ENCODE data around the gene PHF20. TPM values are rescaled to one million over a fixed set of nuclear protein-coding genes. Genes with fewer than 3 reads are reported as not detected.

PHF20 gene
- total RNA-seq, 4 donors from 2014 or later: 28.0 to 51.7 (median 35.2) TPM

Small RNA genes lying within 50 kb of the gene (small RNA-seq; reads per million reads assigned to genes)
- gene COX7BP2 (not detected), gene HIGD1AP16 (not detected), gene RF00019 (not detected), gene RF00026 (not detected), gene RNU4-40P (not detected), gene RNU6-937P (not detected)

Other genes with a start within 250 kb of the PHF20 start
- gene C20orf173, start 242.4 kb upstream of the PHF20 start, total RNA-seq: not detected
- gene ERGIC3, start 229.9 kb upstream of the PHF20 start, total RNA-seq: 100 to 1,000 TPM; 194 to 419 (median 250) TPM
- 1 to 10 TPM; 2.3 to 6.6 (median 5.5) TPM for gene SPAG4, start 156.2 kb upstream of the PHF20 start, total RNA-seq
- 100 to 1,000 TPM in 3 of 4 donors, 10 to 100 TPM in 1; 80.6 to 166 (median 131) TPM for gene CPNE1, start 107.1 kb upstream of the PHF20 start, total RNA-seq
- gene RBM12, start 107.1 kb upstream of the PHF20 start, total RNA-seq: 10 to 100 TPM; 30.5 to 44.9 (median 35.7) TPM
- gene NFS1, start 72.7 kb upstream of the PHF20 start, total RNA-seq: 10 to 100 TPM; 21.1 to 45.5 (median 36.3) TPM
- gene ROMO1, start 72.6 kb upstream of the PHF20 start, total RNA-seq: 100 to 1,000 TPM in 3 of 4 donors, 10 to 100 TPM in 1; 64.7 to 402 (median 229) TPM
- gene RBM39, start 29.8 kb upstream of the PHF20 start, total RNA-seq: 100 to 1,000 TPM; 315 to 475 (median 368) TPM
- gene SCAND1, start 182.5 kb downstream of the PHF20 start, total RNA-seq: 100 to 1,000 TPM in 3 of 4 donors, 10 to 100 TPM in 1; 88.4 to 182 (median 125) TPM
- gene CNBD2, start 196.6 kb downstream of the PHF20 start, total RNA-seq: 1 to 10 TPM; 3.0 to 4.5 (median 3.8) TPM